PC-3 (cell line): ENCODE measurements around the gene RAB4A. TPM values are rescaled to one million over a fixed set of nuclear protein-coding genes. Genes with fewer than 3 reads are reported as not detected.
A peak's percentile ranks its signal among the peaks of the same experiment; 100 is the strongest.

ENCODE experiments used
- ATAC-seq: fragments of 200-7000 bp; cut with Tn5 transposase; 2 replicates; pipeline ENCODE4 v1.9.1; 2020; ENCODE audit warnings: mild to moderate bottlenecking, moderate library complexity
- BruUV-seq: library from RNA; stranded (reverse); fragments of 400-500 nt; replicated peaks from 2 replicates; lab custom pipeline; 2021; lab: Mats Ljungman, UMichigan
- CTCF ChIA-PET: fragments of 300-600 bp; sonication (Branson Sonifier 250); formaldehyde crosslinking; loops from one replicate; lab custom pipeline; 2022; ENCODE audit warnings: antibody characterized with exemption; lab: Charles Lee
- POLR2A ChIA-PET: fragments of 300-600 bp; sonication (Branson Sonifier 250); formaldehyde crosslinking; loops from one replicate; lab custom pipeline; 2022; ENCODE audit warnings: antibody characterized with exemption; ENCODE audit not compliant: unreplicated experiment; lab: Charles Lee
- DNase-seq: peaks from one replicate; pipeline ENCODE4 v3.0.0-alpha.2; 2015
- H2AFZ ChIP-seq: fragments of 300-600 bp; sonication (generic); 2 replicates; pipeline ENCODE4 v1.6.0; 2016; ENCODE audit warnings: antibody characterized with exemption, low read length
- H3F3A ChIP-seq: fragments of 300-600 bp; sonication (generic); one replicate; pipeline ENCODE4 v1.6.0; 2017; ENCODE audit warnings: antibody characterized with exemption, low read length, control low read depth, mild to moderate bottlenecking; ENCODE audit not compliant: unreplicated experiment
- H3K27ac ChIP-seq: fragments of 300-600 bp; sonication (generic); 2 replicates; pipeline ENCODE4 v1.5.1; 2016; ENCODE audit warnings: mild to moderate bottlenecking, low read length
- H3K27me3 ChIP-seq: fragments of 300-600 bp; sonication (generic); 2 replicates; pipeline ENCODE4 v1.6.1; 2016; ENCODE audit warnings: low read length, mixed read lengths
- H3K36me3 ChIP-seq: fragments of 300-600 bp; sonication (generic); 2 replicates; pipeline ENCODE4 v1.6.1; 2016; ENCODE audit warnings: low read depth, mixed run types, low read length, mixed read lengths
- H3K4me1 ChIP-seq: fragments of 300-600 bp; sonication (generic); 2 replicates; pipeline ENCODE4 v1.5.1; 2016; ENCODE audit warnings: low read length; ENCODE audit not compliant: insufficient read depth
- H3K4me2 ChIP-seq: fragments of 300-600 bp; sonication (generic); 2 replicates; pipeline ENCODE4 v1.6.0; 2016; ENCODE audit warnings: low read length
- H3K4me3 ChIP-seq: fragments of 300-600 bp; sonication (generic); 2 replicates; pipeline ENCODE4 v1.5.1; 2016; ENCODE audit warnings: mild to moderate bottlenecking, low read length, mixed read lengths
- H3K79me2 ChIP-seq: fragments of 300-600 bp; sonication (generic); 2 replicates; pipeline ENCODE4 v1.6.1; 2017; ENCODE audit warnings: low read length, mixed read lengths
- H3K9ac ChIP-seq: fragments of 300-600 bp; sonication (generic); 2 replicates; pipeline ENCODE4 v1.6.0; 2016; ENCODE audit warnings: mild to moderate bottlenecking, low read length
- H3K9me2 ChIP-seq: fragments of 300-600 bp; sonication (generic); replicated peaks from 2 replicates; pipeline ENCODE4 v1.6.1; 2016; ENCODE audit warnings: mixed run types, low read length, mixed read lengths
- H3K9me3 ChIP-seq: fragments of 300-600 bp; sonication (generic); 2 replicates; pipeline ENCODE4 v1.6.1; 2016; ENCODE audit warnings: low read length, mixed read lengths
- H4K20me1 ChIP-seq: fragments of 300-600 bp; sonication (generic); 2 replicates; pipeline ENCODE4 v1.6.1; 2016; ENCODE audit warnings: low read length, mixed read lengths
- EZH2 ChIP-seq: fragments of 300-600 bp; sonication (generic); IDR thresholded peaks from one replicate; pipeline ENCODE4 v1.6.1; 2017; ENCODE audit warnings: antibody characterized with exemption, mild to moderate bottlenecking, low read length; ENCODE audit not compliant: unreplicated experiment
- EZH2phosphoT487 ChIP-seq: fragments of 300-600 bp; sonication (generic); IDR thresholded peaks from 2 replicates; pipeline ENCODE4 v1.6.1; 2018; ENCODE audit warnings: mild to moderate bottlenecking, antibody characterized with exemption, low read length, borderline replicate concordance
- intact Hi-C: fragments of 100-400 bp; cut with micrococcal nuclease; formaldehyde crosslinking; loops from 2 replicates; pipeline ENCODE4 v1.9.0; 2023
- total RNA-seq: library from RNA; depleted of rRNA; stranded (reverse); fragments of >200 nt; gene quantifications from 2 replicates; pipeline ENCODE4 v1.2.3, GENCODE V29; 2014
- TF ChIP-seq, protein P1 (sequence below): fragments of 300-600 bp; sonication (generic); conservative IDR thresholded peaks from 2 replicates; pipeline ENCODE4 v1.5.1; 2017; ENCODE audit warnings: antibody characterized with exemption, low read depth, mild to moderate bottlenecking, low read length

The RAB4A gene
- total RNA-seq, 1 experiment from 2014 or later = 67.0 TPM

GRCh38 chr1:229340496-229340895 is 69.6 kb downstream of the RAB4A start:
- ATAC-seq (no peak), DNase-seq (no peak)
- POLR2A ChIA-PET = no interaction called here
- peak overlapping the region; percentile 97 for H3K4me2 ChIP-seq
- no peak overlapping the region for H3K27ac ChIP-seq
- no peak overlapping the region for H2AFZ ChIP-seq
- no TSS peak for BruUV-seq
- intact Hi-C loops = loop anchor here (2.0 to 5.0 kb wide), 3 partner anchors 47 to 102 kb away; partner anchors contain the start of gene RAB4A
- no peaks in the 10 kb centered on the region for H3F3A ChIP-seq
- CTCF ChIA-PET = interaction anchor here (0.5 kb wide), 1 partner anchor 38 kb away, joined by 3 read pairs; no protein-coding TSS in a partner anchor
- no peaks in the 10 kb centered on the region for H3K36me3 ChIP-seq
- H3K79me2 ChIP-seq = peaks cover 58% of the 10 kb centered on the region
- no peak overlapping the region for H3K9ac ChIP-seq
- H3K4me1 ChIP-seq = peaks cover 23% of the 10 kb centered on the region
- no peaks in the 10 kb centered on the region for H3K27me3 ChIP-seq
- TF ChIP-seq EZH2phosphoT487 = no peak
- TF ChIP-seq, protein P1, sequence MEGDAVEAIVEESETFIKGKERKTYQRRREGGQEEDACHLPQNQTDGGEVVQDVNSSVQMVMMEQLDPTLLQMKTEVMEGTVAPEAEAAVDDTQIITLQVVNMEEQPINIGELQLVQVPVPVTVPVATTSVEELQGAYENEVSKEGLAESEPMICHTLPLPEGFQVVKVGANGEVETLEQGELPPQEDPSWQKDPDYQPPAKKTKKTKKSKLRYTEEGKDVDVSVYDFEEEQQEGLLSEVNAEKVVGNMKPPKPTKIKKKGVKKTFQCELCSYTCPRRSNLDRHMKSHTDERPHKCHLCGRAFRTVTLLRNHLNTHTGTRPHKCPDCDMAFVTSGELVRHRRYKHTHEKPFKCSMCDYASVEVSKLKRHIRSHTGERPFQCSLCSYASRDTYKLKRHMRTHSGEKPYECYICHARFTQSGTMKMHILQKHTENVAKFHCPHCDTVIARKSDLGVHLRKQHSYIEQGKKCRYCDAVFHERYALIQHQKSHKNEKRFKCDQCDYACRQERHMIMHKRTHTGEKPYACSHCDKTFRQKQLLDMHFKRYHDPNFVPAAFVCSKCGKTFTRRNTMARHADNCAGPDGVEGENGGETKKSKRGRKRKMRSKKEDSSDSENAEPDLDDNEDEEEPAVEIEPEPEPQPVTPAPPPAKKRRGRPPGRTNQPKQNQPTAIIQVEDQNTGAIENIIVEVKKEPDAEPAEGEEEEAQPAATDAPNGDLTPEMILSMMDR = no peak
- TF ChIP-seq EZH2 = no peak
- H3K4me3 ChIP-seq = peak overlapping the region; percentile 96
- H3K9me3 ChIP-seq = no peaks in the 10 kb centered on the region
- no peaks in the 10 kb centered on the region for H3K9me2 ChIP-seq
- H4K20me1 ChIP-seq = no peaks in the 10 kb centered on the region

GRCh38 chr1:229341774-229342655 is 71.1 kb downstream of the RAB4A start:
- Histone ChIP-seq H2AFZ (peak overlapping the region; percentile 97), H3K9me2 (no peaks in the 10 kb centered on the region), H3K4me3 (peak overlapping the region; percentile 96), H3K9ac (peak overlapping the region; percentile 69), H4K20me1 (no peaks in the 10 kb centered on the region), H3K9me3 (no peaks in the 10 kb centered on the region), H3K79me2 (peaks cover 47% of the 10 kb centered on the region), H3K36me3 (no peaks in the 10 kb centered on the region), H3F3A (no peaks in the 10 kb centered on the region), H3K27ac (no peak overlapping the region), H3K4me2 (peak overlapping the region; percentile 97), H3K27me3 (no peaks in the 10 kb centered on the region), H3K4me1 (peaks cover 23% of the 10 kb centered on the region)
- ChIA-PET POLR2A (interaction anchor here (0.5 to 0.7 kb wide), 4 partner anchors 61 to 681 kb away, joined by 3 to 5 read pairs (median 3); no protein-coding TSS in a partner anchor), CTCF (interaction anchor here (0.6 kb wide), 1 partner anchor 217 kb away, joined by 3 read pairs; no protein-coding TSS in a partner anchor)
- DNase-seq (peak; percentile 83), ATAC-seq (peak; percentile 78)
- no TSS peak for BruUV-seq
- TF ChIP-seq, protein P1 = no peak
- TF ChIP-seq EZH2 (no peak), EZH2phosphoT487 (no peak)
- intact Hi-C loops = loop anchor here (2.0 to 5.0 kb wide), 3 partner anchors 45 to 100 kb away; partner anchors contain the start of gene RAB4A
